Measurements from ENCODE around the gene NF2. TPM values are rescaled to one million over a fixed set of nuclear protein-coding genes. Genes with fewer than 3 reads are reported as not detected.

Gene NF2
- total and polyA plus RNA-seq, 2 of the 8 experiments (the other 6 are each of a cell fraction or from before 2014, with no cell fraction given), result 17.6 to 53.6 TPM

GRCh38 chr22:29607426-29607825 is 4.0 kb downstream of the NF2 start:
- Histone ChIP-seq H4K5ac (ENCODE audit: insufficient read length, low read depth, low read length) (no peak overlapping the region), H3K36me3 (ENCODE audit: control insufficient read depth in 2 of 4, insufficient read depth in 4 of 4, low read length in 3 of 4) (no peaks in the 10 kb centered on the region), H3K27me3 (replicated peaks in 1 of 4; ENCODE audit: control insufficient read depth in 3 of 4, extremely low read depth in 1 of 4, insufficient read depth in 3 of 4, low read length in 3 of 4) (no peaks in the 10 kb centered on the region), H3K9me3 (ENCODE audit: insufficient read depth in 2 of 2, low read depth in 1 of 2, low read length in 1 of 2) (no peaks in the 10 kb centered on the region), H3K14ac (ENCODE audit: insufficient read length) (no peak overlapping the region), H4K20me1 (replicated peaks in 1 of 2; ENCODE audit: control insufficient read depth in 1 of 2, insufficient read depth in 2 of 2, low read length in 2 of 2) (peaks cover 0 to 3% of the 10 kb centered on the region in 2 experiments), H3K9ac (replicated peaks in 1 of 4; ENCODE audit: extremely low read depth in 1 of 4, low read depth in 3 of 4, low read length in 3 of 4) (no peak overlapping the region), H2AFZ (ENCODE audit: low read length) (no peak overlapping the region), H4K91ac (replicated peaks; ENCODE audit: insufficient read length, low read length) (no peak overlapping the region), H3K79me1 (ENCODE audit: low read depth, low read length) (no peaks in the 10 kb centered on the region; the same call in none of the 2 replicates), H2BK20ac (ENCODE audit: low read length) (no peak overlapping the region), H3K23ac (ENCODE audit: insufficient read length) (no peak overlapping the region), H2AK5ac (ENCODE audit: low read depth, low read length) (no peak overlapping the region), H3K4ac (replicated peaks; ENCODE audit: insufficient read length, low read depth, low read length) (no peak overlapping the region), H2BK5ac (ENCODE audit: low read depth, low read length) (no peak overlapping the region), H4K8ac (ENCODE audit: extremely low read depth, insufficient read depth, low read length) (no peak overlapping the region), H2BK12ac (ENCODE audit: low read depth, low read length) (no peak overlapping the region), H3K56ac (replicated peaks; ENCODE audit: insufficient read length, low read depth, low read length) (no peak overlapping the region), H3K18ac (ENCODE audit: extremely low read depth, low read length) (no peak overlapping the region), H3K4me2 (ENCODE audit: insufficient read depth in 1 of 2, low read depth in 2 of 2, low read length in 2 of 2) (no peak overlapping the region), H3K4me3 (ENCODE audit: extremely low read depth in 1 of 4, insufficient read depth in 2 of 4, low read depth in 3 of 4, low read length in 4 of 4) (no peak overlapping the region), H3K4me1 (replicated peaks in 1 of 4; ENCODE audit: control insufficient read depth in 3 of 4, insufficient read depth in 4 of 4, low read length in 3 of 4) (peaks cover 3 to 10% (median 4%) of the 10 kb centered on the region in 4 experiments; a peak in 5 of 7 replicates), H3K27ac (ENCODE audit: low read depth, low read length) (no peak overlapping the region), H2BK15ac (ENCODE audit: low read length) (no peak overlapping the region), H3K79me2 (ENCODE audit: control insufficient read depth in 1 of 2, insufficient read depth in 2 of 2, low read length in 2 of 2) (peaks cover 2 to 26% of the 10 kb centered on the region in 2 experiments), H3K23me2 (ENCODE audit: low read depth, low read length) (no peaks in the 10 kb centered on the region), H2BK120ac (replicated peaks; ENCODE audit: low read depth, low read length) (no peak overlapping the region)
- DNase-seq (ENCODE audit: low read depth in 1 of 2, low spot score in 2 of 2), result no peak
- TF ChIP-seq HDAC2 (IDR thresholded peaks at IDR 0.05; ENCODE audit: borderline replicate concordance in 1 of 2, low read depth in 2 of 2, low read length in 2 of 2), result no peak
- no peak for TF ChIP-seq RFX5 (IDR thresholded peaks at IDR 0.05; ENCODE audit: borderline replicate concordance, low read depth, low read length)
- no peak for TF ChIP-seq YY1 (IDR thresholded peaks at IDR 0.05; ENCODE audit: low read depth, low read length)
- TF ChIP-seq TEAD4 (IDR thresholded peaks at IDR 0.05; ENCODE audit: low read depth, low read length), result no peak
- TF ChIP-seq CTBP2 (IDR thresholded peaks at IDR 0.05; ENCODE audit: borderline replicate concordance, insufficient read depth, insufficient read length, low read length), result no peak
- no peak for TF ChIP-seq PHF8 (conservative IDR thresholded peaks at IDR 0.05; ENCODE audit: low read depth, low read length)
- TF ChIP-seq GABPA (IDR thresholded peaks at IDR 0.05; ENCODE audit: borderline replicate concordance, insufficient read depth, low read length), result no peak
- no peak for TF ChIP-seq RAD21 (IDR thresholded peaks at IDR 0.05 in 1 of 2, conservative IDR thresholded peaks at IDR 0.05 in 1 of 2; ENCODE audit: low read depth in 2 of 2, low read length in 2 of 2)
- TF ChIP-seq POLR2A (IDR thresholded peaks at IDR 0.05; ENCODE audit: control extremely low read depth in 1 of 2, low read depth in 2 of 2, low read length in 2 of 2), result no peak
- no peak for TF ChIP-seq CBX8 (IDR thresholded peaks at IDR 0.05; ENCODE audit: borderline replicate concordance, low read depth, low read length)
- no peak for TF ChIP-seq NRF1 (IDR thresholded peaks at IDR 0.05; ENCODE audit: low read depth, low read length)
- no peak for TF ChIP-seq CHD2 (IDR thresholded peaks at IDR 0.05; ENCODE audit: low read length)
- ChIA-PET POLR2A (ENCODE audit: partially characterized antibody) (interaction anchor here (2.6 kb wide), 1 partner anchor 11 kb away, joined by 11 read pairs; no protein-coding TSS in a partner anchor), CTCF (ENCODE audit: partially characterized antibody) (interaction anchor here (0.7 to 4.2 kb wide), 5 partner anchors 9 to 48 kb away, joined by 3 to 39 read pairs (median 7); no protein-coding TSS in a partner anchor)
- WGBS, 2 experiments (ENCODE audit: extremely low coverage in 1 of 2, insufficient coverage in 1 of 2, insufficient read length in 1 of 2, insufficient replicate concordance in 2 of 2, low coverage in 1 of 2, low lambda C conversion rate in 2 of 2, missing lambda C conversion rate in 1 of 2), result 80% methylated on average over 2 of the region's 2 CpGs; no CpG with 5 or more reads in 1 of the 2 experiments
- no peak for FAIRE-seq
